Endothelial cell of umbilical vein (primary cell): Measurements from ENCODE around the gene GDE1. TPM values are rescaled to one million over a fixed set of nuclear protein-coding genes. Genes with fewer than 3 reads are reported as not detected.

Experiments used
- BruUV-seq: library from RNA; stranded (reverse); fragments of 400-500 nt; replicated peaks from 2 replicates; lab custom pipeline; 2021; lab: Mats Ljungman, UMichigan
- CTCF ChIA-PET: fragments of 300-600, 350-600 bp; sonication (Branson Sonifier 250); formaldehyde crosslinking; loops from one replicate; lab custom pipeline; 2021; ENCODE audit warnings: antibody characterized with exemption, inconsistent platforms; lab: Charles Lee
- POLR2A ChIA-PET: fragments of 300-600, 350-600 bp; sonication (Branson Sonifier 250); formaldehyde crosslinking; loops from one replicate; lab custom pipeline; 2021; ENCODE audit warnings: antibody characterized with exemption, inconsistent platforms; lab: Charles Lee
- DNase-seq: peaks from one replicate; pipeline ENCODE4 v3.0.0-alpha.2; 2011; ENCODE audit warnings: low read depth, low spot score
- FAIRE-seq: peaks from 2 replicates; lab custom pipeline; 2011; peaks lifted over from hg19 to GRCh38; lab: Jason Lieb, UNC
- H2AFZ ChIP-seq: 2 replicates; pipeline ENCODE4 v1.6.0; 2012; ENCODE audit warnings: low read depth, low read length, control low read depth, inconsistent platforms
- H3K27ac ChIP-seq: 2 replicates; pipeline ENCODE4 v1.5.1; 2011; ENCODE audit warnings: low read depth, mild to moderate bottlenecking, control low read depth, low read length, moderate library complexity; ENCODE audit not compliant: insufficient read depth
- H3K27me3 ChIP-seq, 2 experiments: 2 replicates each; pipeline versions ENCODE4 v1.6.0 to v1.6.1; 2011; ENCODE audit warnings: low read length in 2 of 2, mixed read lengths in 1 of 2; ENCODE audit not compliant: control insufficient read depth in 2 of 2, insufficient read depth in 2 of 2
- H3K36me3 ChIP-seq, 2 experiments: 2 replicates in 1 of 2; 3 replicates in 1 of 2; pipeline ENCODE4 v1.5.1; 2011; ENCODE audit warnings: low read length in 2 of 2, mild to moderate bottlenecking in 1 of 2, moderate library complexity in 1 of 2; ENCODE audit not compliant: control insufficient read depth in 2 of 2, insufficient read depth in 2 of 2; ENCODE audit errors: extremely low read depth in 1 of 2
- H3K4me1 ChIP-seq: 3 replicates; pipeline ENCODE4 v1.5.1; 2011; ENCODE audit warnings: mild to moderate bottlenecking, low read length; ENCODE audit not compliant: control insufficient read depth, insufficient read depth; ENCODE audit errors: extremely low read depth
- H3K4me2 ChIP-seq: 2 replicates; pipeline ENCODE4 v1.6.1; 2011; ENCODE audit warnings: low read length, control low read depth, mixed read lengths; ENCODE audit not compliant: insufficient read depth
- H3K4me3 ChIP-seq, 3 experiments: fragments of 200-600 bp in 1 of 3; sonication (generic), shearing (Covaris generic) in 1 of 3; replicated peaks in 1 of 3; 2 replicates each; pipeline ENCODE4 v1.5.1; 2011 to 2016; ENCODE audit warnings: control low read depth in 3 of 3, low read length in 3 of 3, mild to moderate bottlenecking in 2 of 3, inconsistent platforms in 1 of 3, low read depth in 1 of 3, moderate library complexity in 1 of 3; ENCODE audit not compliant: insufficient read depth in 1 of 3
- H3K79me2 ChIP-seq: 2 replicates; pipeline ENCODE4 v1.6.0; 2012; ENCODE audit warnings: low read length, inconsistent platforms; ENCODE audit not compliant: control insufficient read depth, insufficient read depth
- H3K9ac ChIP-seq: replicated peaks from 2 replicates; pipeline ENCODE3; 2011; ENCODE audit warnings: low read length, control low read depth; ENCODE audit not compliant: insufficient read depth; ENCODE audit errors: extremely low read depth
- H3K9me1 ChIP-seq: replicated peaks from 3 replicates; pipeline ENCODE4 v1.6.0; 2011; ENCODE audit warnings: mild to moderate bottlenecking, low read length; ENCODE audit not compliant: control insufficient read depth, insufficient read depth; ENCODE audit errors: extremely low read depth
- H3K9me3 ChIP-seq: replicated peaks from 2 replicates; pipeline ENCODE4 v1.5.1; 2012; ENCODE audit warnings: low read length, inconsistent platforms; ENCODE audit not compliant: control insufficient read depth, insufficient read depth
- H4K20me1 ChIP-seq: replicated peaks from 2 replicates; pipeline ENCODE3; 2011; ENCODE audit warnings: mild to moderate bottlenecking, low read length; ENCODE audit not compliant: control insufficient read depth, insufficient read depth; ENCODE audit errors: extremely low read depth
- EZH2 ChIP-seq: IDR thresholded peaks from 2 replicates; pipeline ENCODE4 v1.6.1; 2012; ENCODE audit warnings: borderline replicate concordance, low read depth, mild to moderate bottlenecking, moderate library complexity, low read length, inconsistent platforms; ENCODE audit not compliant: severe bottlenecking
- FOS ChIP-seq: IDR thresholded peaks from 2 replicates; pipeline ENCODE4 v1.6.1; 2011; ENCODE audit warnings: mild to moderate bottlenecking, low read length, moderate library complexity, borderline replicate concordance; ENCODE audit not compliant: insufficient read depth
- GATA2 ChIP-seq: IDR thresholded peaks from 2 replicates; pipeline ENCODE4 v1.7.0; 2011; ENCODE audit warnings: low read depth, mild to moderate bottlenecking, moderate library complexity, mixed read lengths, low read length; ENCODE audit not compliant: insufficient read length, insufficient read depth
- JUN ChIP-seq: IDR thresholded peaks from 2 replicates; pipeline ENCODE4 v1.6.1; 2011; ENCODE audit warnings: borderline replicate concordance, low read depth; ENCODE audit not compliant: insufficient read length, insufficient read depth
- MYC ChIP-seq: IDR thresholded peaks from one replicate; pipeline ENCODE4 v1.6.1; 2011; ENCODE audit warnings: mild to moderate bottlenecking, low read depth, low read length
- POLR2A ChIP-seq: IDR thresholded peaks from 2 replicates; pipeline ENCODE4 v1.6.1; 2012; ENCODE audit warnings: low read depth, mild to moderate bottlenecking, control low read depth, low read length
- POLR2AphosphoS5 ChIP-seq: IDR thresholded peaks from 2 replicates; pipeline ENCODE4 v1.6.1; 2012; ENCODE audit warnings: low read depth, mild to moderate bottlenecking, control low read depth, low read length, moderate library complexity; ENCODE audit not compliant: insufficient read depth
- dilution Hi-C: fragments of 300-500 bp; cut with MboI; formaldehyde crosslinking; loops from one replicate; pipeline ENCODE4 v1.15.0; 2019; ENCODE audit warnings: low sequenced_read_pairs; ENCODE audit not compliant: extremely low pct_ligation_motif_present
- intact Hi-C: fragments of 100-400 bp; cut with micrococcal nuclease; formaldehyde crosslinking; loops from one replicate; pipeline ENCODE4 v1.10.0; 2022
- polyA plus RNA-seq, 4 experiments: library from polyadenylated mRNA; depleted of rRNA in 3 of 4; stranded (reverse) in 3 of 4; unstranded in 1 of 4; fragments of >200 nt; gene quantifications; 2 replicates each; pipeline versions ENCODE4 v1.2.1 to v1.2.3, GENCODE V29; 2011 to 2012; ENCODE audit warnings: missing spikeins in 1 of 4
- total RNA-seq: library from RNA; stranded (reverse); gene quantifications from 2 replicates; pipeline ENCODE4 v1.2.3, GENCODE V29; 2021
- TF ChIP-seq, protein P1 (sequence below), 2 donors: IDR thresholded peaks; 1 replicate in 1 of 2; 2 replicates in 1 of 2; pipeline ENCODE4 v1.5.1; 2011; ENCODE audit warnings: low read length in 2 of 2, mild to moderate bottlenecking in 2 of 2, moderate library complexity in 2 of 2, control low read depth in 1 of 2, inconsistent platforms in 1 of 2, low read depth in 1 of 2; ENCODE audit not compliant: insufficient read depth in 1 of 2; ENCODE audit errors: extremely low read depth in 1 of 2
- TF ChIP-seq, protein P2 (sequence below): IDR thresholded peaks from 2 replicates; pipeline ENCODE4 v1.6.1; 2011; ENCODE audit not compliant: insufficient read depth, insufficient read length

The GDE1 gene
- total and polyA plus RNA-seq, 2 donors (not counting 3 experiments of a cell fraction or from before 2014, with no cell fraction given), result 34.9 to 50.5 TPM

DNA sequence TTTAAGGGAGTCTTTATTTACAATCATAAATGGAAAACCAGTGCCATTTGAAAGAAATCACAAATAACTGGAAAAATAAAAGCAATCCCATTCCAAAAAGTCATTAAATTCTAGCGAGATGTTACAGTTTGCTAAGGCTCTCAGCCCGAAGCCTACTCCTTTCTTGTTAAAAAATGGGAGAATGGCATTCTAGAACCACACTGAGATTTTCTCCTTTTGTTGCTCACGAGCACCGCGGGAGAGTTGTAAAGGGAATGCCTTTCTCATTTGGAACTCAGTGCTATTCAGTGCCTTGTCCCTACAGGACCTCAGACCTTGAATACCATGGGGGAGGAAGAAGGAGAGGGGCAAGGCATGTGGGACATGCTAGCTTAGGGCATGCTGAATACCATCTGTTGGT, 36.3 kb downstream of the GDE1 start:
- H4K20me1 ChIP-seq, result no peaks in the 10 kb centered on the region
- H3K9me1 ChIP-seq, result no peaks in the 10 kb centered on the region
- H3K4me1 ChIP-seq, result no peaks in the 10 kb centered on the region
- no peak for FAIRE-seq
- no peak overlapping the region for H3K27ac ChIP-seq
- no peak overlapping the region for H2AFZ ChIP-seq
- no peaks in the 10 kb centered on the region for H3K36me3 ChIP-seq
- no peaks in the 10 kb centered on the region for H3K79me2 ChIP-seq
- POLR2A ChIA-PET, result no interaction called here
- BruUV-seq, result no TSS peak
- H3K9me3 ChIP-seq, result no peaks in the 10 kb centered on the region
- no peak overlapping the region for H3K4me3 ChIP-seq
- H3K27me3 ChIP-seq, result no peaks in the 10 kb centered on the region
- no peak overlapping the region for H3K9ac ChIP-seq
- intact Hi-C loops, result no loop called here
- H3K4me2 ChIP-seq, result no peak overlapping the region
- dilution Hi-C loops, result no loop called here
- no peak for DNase-seq
- TF ChIP-seq POLR2AphosphoS5 (no peak), MYC (no peak), FOS (no peak), EZH2 (no peak), POLR2A (no peak), GATA2 (no peak), JUN (no peak)
- TF ChIP-seq, protein P1, sequence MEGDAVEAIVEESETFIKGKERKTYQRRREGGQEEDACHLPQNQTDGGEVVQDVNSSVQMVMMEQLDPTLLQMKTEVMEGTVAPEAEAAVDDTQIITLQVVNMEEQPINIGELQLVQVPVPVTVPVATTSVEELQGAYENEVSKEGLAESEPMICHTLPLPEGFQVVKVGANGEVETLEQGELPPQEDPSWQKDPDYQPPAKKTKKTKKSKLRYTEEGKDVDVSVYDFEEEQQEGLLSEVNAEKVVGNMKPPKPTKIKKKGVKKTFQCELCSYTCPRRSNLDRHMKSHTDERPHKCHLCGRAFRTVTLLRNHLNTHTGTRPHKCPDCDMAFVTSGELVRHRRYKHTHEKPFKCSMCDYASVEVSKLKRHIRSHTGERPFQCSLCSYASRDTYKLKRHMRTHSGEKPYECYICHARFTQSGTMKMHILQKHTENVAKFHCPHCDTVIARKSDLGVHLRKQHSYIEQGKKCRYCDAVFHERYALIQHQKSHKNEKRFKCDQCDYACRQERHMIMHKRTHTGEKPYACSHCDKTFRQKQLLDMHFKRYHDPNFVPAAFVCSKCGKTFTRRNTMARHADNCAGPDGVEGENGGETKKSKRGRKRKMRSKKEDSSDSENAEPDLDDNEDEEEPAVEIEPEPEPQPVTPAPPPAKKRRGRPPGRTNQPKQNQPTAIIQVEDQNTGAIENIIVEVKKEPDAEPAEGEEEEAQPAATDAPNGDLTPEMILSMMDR (IDR thresholded peaks at IDR 0.05; ENCODE audit: extremely low read depth in 1 of 2, insufficient read depth in 1 of 2, low read depth in 1 of 2, low read length in 2 of 2), result no peak
- TF ChIP-seq, protein P2, sequence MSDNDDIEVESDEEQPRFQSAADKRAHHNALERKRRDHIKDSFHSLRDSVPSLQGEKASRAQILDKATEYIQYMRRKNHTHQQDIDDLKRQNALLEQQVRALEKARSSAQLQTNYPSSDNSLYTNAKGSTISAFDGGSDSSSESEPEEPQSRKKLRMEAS, result no peak
- CTCF ChIA-PET, result no interaction called here
